Keratinocyte (primary cell): ENCODE data around the gene LEKR1.

ENCODE experiments used
- CTCF ChIP-seq, 3 experiments: IDR thresholded peaks in 1 of 3; conservative IDR thresholded peaks in 1 of 3; optimal IDR thresholded peaks in 1 of 3; 2 replicates in 2 of 3; 3 replicates in 1 of 3; pipeline versions ENCODE3 to v1.5.1; 2011; ENCODE audit warnings: low read length in 3 of 3, mild to moderate bottlenecking in 3 of 3, moderate library complexity in 2 of 3, control low read depth in 1 of 3, inconsistent platforms in 1 of 3; ENCODE audit not compliant: insufficient read depth in 2 of 3; ENCODE audit errors: extremely low read depth in 1 of 3
- EZH2 ChIP-seq: IDR thresholded peaks from one replicate; pipeline ENCODE4 v1.6.1; 2012; ENCODE audit warnings: inconsistent platforms, mild to moderate bottlenecking, low read length, moderate library complexity

GRCh38 chr3:156978481-156978961, 152.4 kb downstream of the LEKR1 start:
- TF ChIP-seq CTCF (optimal IDR thresholded peaks at IDR 0.05 in 1 of 3, IDR thresholded peaks at IDR 0.05 in 1 of 3, conservative IDR thresholded peaks at IDR 0.05 in 1 of 3; ENCODE audit: extremely low read depth in 1 of 3, insufficient read depth in 2 of 3, low read length in 3 of 3) (no peak), EZH2 (no peak)
